Activated naive CD8-positive, alpha-beta T cell (primary cell): ENCODE results near the gene DSCAML1.

Experiments
- H3K27ac Mint-ChIP-seq: one replicate; pipeline ENCODE4 v1.8.0; 2021; ENCODE audit warnings: mixed read lengths
- H3K27me3 Mint-ChIP-seq: one replicate; pipeline ENCODE4 v1.8.0; 2021; ENCODE audit warnings: mixed read lengths
- H3K36me3 Mint-ChIP-seq: one replicate; pipeline ENCODE4 v1.8.0; 2021; ENCODE audit warnings: mixed read lengths
- H3K4me1 Mint-ChIP-seq: one replicate; pipeline ENCODE4 v1.8.0; 2021; ENCODE audit warnings: low read depth, mixed read lengths
- H3K4me3 Mint-ChIP-seq: one replicate; pipeline ENCODE4 v1.8.0; 2021; ENCODE audit warnings: mild to moderate bottlenecking, mixed read lengths
- H3K9me3 Mint-ChIP-seq: one replicate; pipeline ENCODE4 v1.8.0; 2021; ENCODE audit warnings: low read depth, mixed read lengths

DSCAML1 gene

DNA sequence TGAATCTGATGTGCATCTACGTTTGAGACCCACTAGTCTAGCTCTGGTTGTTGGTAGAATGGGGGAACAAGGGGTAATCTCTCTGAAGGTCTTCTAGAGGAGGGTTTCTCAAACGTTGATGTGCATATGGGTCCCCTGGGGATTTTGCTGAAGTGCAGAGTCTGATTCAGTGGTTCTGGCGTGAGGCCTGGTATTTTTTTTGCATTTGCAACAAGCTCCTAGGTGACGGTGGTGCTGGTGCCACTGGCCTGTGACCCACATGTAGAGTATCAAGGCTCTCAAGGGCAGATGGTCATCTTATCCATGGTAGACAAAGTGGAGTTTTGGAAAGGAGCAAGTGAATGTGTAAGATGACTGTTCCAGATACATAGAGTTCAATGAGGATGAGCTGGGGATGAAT, 372.2 kb downstream of the DSCAML1 start:
- Mint-ChIP-seq H3K27ac (no peak overlapping the region), H3K36me3 (no peaks in the 10 kb centered on the region), H3K4me3 (no peak overlapping the region), H3K4me1 (peaks cover 3% of the 10 kb centered on the region), H3K9me3 (no peaks in the 10 kb centered on the region), H3K27me3 (peaks cover 4% of the 10 kb centered on the region)

DNA sequence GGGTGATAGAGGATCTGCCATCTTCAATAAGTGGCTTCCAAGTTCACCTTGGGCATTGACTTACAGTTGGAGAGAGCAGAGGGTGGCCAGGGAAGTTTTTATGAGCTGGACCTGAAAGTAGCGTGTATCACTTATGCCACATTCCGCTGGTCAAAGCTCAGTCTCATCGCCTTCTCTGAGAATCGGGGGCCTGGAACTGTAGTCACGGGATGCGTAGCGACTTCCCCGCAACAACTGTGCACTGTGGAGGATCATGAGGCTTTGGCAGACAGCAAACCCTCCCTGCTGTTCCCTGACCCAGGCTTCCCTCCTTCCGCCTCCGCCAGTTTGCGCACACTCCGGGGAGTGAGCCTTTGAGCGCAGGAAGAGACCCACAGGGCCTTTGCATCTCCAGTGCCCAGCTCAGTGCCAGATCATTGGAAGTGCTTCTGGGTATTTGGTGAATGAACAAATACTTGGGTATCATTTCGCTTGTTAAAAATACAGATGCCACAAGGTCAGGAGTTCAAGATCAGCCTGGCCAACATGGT, 373.9 kb downstream of the DSCAML1 start:
- Mint-ChIP-seq H3K4me1 (peaks cover 3% of the 10 kb centered on the region), H3K4me3 (no peak overlapping the region), H3K27ac (no peak overlapping the region), H3K9me3 (no peaks in the 10 kb centered on the region), H3K27me3 (peaks cover 4% of the 10 kb centered on the region), H3K36me3 (no peaks in the 10 kb centered on the region)

DNA sequence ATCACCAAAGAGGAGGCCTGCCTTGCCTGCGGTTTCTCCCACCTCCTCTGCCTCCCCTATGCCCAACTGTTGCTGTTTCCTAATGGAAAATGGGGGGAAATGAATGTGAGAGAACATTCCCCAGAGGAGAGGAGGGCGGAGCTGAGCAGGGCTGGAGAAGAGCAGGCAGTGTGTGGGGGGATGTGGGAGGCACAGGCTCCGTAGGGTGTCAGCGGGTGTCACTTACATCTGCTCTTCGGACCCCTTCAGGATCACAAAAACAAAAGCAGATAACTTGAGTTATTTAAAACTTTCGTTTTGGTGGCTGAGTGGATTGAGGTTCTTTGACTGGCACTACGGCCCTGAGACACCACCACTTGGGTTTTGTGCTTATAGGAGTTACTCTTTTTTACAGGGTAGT, 375.5 kb downstream of the DSCAML1 start:
- H3K36me3 Mint-ChIP-seq = no peaks in the 10 kb centered on the region
- no peak overlapping the region for H3K27ac Mint-ChIP-seq
- no peaks in the 10 kb centered on the region for H3K9me3 Mint-ChIP-seq
- H3K4me1 Mint-ChIP-seq = no peaks in the 10 kb centered on the region
- H3K4me3 Mint-ChIP-seq = no peak overlapping the region
- peaks cover 3% of the 10 kb centered on the region for H3K27me3 Mint-ChIP-seq

DNA sequence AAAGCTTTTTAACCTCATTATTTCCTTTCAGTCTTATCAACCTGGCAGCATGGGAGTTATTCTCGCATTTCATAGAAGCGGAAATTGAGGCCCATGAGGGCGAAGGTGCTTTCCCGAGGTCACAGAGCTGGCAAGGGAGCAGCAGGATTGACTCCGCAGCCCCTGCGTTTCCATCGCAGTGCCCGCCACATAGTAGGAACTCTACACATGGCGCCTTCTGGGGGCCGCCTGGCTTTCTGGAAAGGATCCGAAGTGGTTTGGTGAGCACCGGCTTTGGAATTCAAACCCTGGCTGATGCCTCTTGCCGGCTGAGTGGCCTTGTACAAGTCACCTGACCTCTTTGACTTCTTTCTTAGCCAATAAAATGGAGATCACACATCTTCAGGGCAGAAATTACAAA, 376.0 kb downstream of the DSCAML1 start:
- H3K9me3 Mint-ChIP-seq = no peaks in the 10 kb centered on the region
- peaks cover 3% of the 10 kb centered on the region for H3K27me3 Mint-ChIP-seq
- no peaks in the 10 kb centered on the region for H3K36me3 Mint-ChIP-seq
- H3K4me3 Mint-ChIP-seq = no peak overlapping the region
- no peaks in the 10 kb centered on the region for H3K4me1 Mint-ChIP-seq
- no peak overlapping the region for H3K27ac Mint-ChIP-seq

DNA sequence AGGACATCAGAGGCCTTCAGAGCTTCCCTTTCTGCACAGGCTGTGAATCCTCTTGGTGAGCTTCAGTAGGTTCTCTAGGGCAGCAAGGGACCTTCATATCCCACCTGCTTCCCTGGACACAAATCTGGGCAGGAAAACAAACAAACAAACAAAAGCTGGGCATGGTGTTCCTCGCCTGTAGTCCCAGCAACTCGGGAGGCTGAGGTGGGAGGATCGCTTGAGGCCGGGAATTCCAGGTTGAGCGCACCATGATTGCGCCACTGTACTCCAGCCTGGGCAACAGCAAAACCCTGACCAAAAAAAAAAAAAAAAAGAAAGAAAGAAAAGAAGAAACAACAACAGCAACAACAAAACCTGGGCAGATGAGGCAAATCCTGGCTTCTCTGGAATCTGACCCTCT, 376.4 kb downstream of the DSCAML1 start:
- Mint-ChIP-seq H3K36me3 (no peaks in the 10 kb centered on the region), H3K4me1 (no peaks in the 10 kb centered on the region), H3K9me3 (no peaks in the 10 kb centered on the region), H3K27me3 (peaks cover 3% of the 10 kb centered on the region), H3K27ac (no peak overlapping the region), H3K4me3 (no peak overlapping the region)

DNA sequence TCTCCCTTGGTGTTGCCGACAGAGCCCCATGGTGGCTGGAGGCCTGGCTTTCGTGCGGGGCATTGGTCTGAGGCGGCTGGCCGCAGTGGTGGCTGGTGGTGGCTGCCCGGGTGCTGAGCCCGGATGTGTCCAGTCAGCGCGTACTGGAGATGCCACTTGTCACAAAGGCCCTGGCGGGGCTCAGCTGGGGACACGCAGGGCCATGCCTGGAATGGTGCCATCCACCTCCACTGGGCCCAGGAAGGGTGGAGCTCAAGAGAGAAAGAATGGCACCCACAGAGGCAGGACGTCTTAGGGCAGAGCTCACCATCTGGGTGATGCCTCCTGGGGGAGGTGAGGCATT, 376.9 kb downstream of the DSCAML1 start:
- Mint-ChIP-seq H3K4me1 (no peaks in the 10 kb centered on the region), H3K4me3 (no peak overlapping the region), H3K9me3 (no peaks in the 10 kb centered on the region), H3K27ac (no peak overlapping the region), H3K27me3 (peaks cover 3% of the 10 kb centered on the region), H3K36me3 (no peaks in the 10 kb centered on the region)

DNA sequence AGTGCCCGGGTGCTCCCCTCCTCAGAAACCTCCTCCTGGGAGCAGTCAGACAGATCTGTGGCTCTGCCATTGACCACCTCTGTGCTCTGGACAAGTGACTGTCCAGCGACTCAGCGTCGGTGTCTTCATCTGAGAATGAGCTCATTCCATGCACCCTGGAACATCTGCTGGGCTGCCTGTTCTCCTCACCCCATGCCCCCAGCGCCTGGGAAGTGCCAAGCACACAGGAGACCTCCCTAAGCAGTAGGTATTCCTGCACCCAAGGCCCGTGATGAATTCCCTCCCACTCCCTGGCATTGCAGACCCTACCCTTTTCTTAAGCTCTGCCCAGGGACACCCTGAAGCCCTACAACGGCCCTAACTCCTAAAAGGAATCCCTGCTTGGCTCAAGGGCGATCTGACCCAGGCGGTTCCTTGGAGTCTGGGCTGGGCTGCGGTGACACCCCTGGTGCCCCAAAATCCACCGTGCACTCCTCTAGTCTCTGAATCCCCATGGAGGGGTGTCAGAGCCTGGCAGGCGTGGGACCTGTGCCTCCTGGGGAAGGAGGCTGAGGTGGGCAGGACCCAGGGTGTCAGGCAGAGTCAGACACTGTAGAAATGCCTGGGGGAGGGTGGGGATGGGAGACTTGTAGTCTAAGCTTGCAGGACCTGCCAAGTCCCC, 377.4 kb downstream of the DSCAML1 start:
- H3K27me3 Mint-ChIP-seq = peaks cover 3% of the 10 kb centered on the region
- no peaks in the 10 kb centered on the region for H3K4me1 Mint-ChIP-seq
- H3K27ac Mint-ChIP-seq = no peak overlapping the region
- no peak overlapping the region for H3K4me3 Mint-ChIP-seq
- no peaks in the 10 kb centered on the region for H3K36me3 Mint-ChIP-seq
- no peaks in the 10 kb centered on the region for H3K9me3 Mint-ChIP-seq

DNA sequence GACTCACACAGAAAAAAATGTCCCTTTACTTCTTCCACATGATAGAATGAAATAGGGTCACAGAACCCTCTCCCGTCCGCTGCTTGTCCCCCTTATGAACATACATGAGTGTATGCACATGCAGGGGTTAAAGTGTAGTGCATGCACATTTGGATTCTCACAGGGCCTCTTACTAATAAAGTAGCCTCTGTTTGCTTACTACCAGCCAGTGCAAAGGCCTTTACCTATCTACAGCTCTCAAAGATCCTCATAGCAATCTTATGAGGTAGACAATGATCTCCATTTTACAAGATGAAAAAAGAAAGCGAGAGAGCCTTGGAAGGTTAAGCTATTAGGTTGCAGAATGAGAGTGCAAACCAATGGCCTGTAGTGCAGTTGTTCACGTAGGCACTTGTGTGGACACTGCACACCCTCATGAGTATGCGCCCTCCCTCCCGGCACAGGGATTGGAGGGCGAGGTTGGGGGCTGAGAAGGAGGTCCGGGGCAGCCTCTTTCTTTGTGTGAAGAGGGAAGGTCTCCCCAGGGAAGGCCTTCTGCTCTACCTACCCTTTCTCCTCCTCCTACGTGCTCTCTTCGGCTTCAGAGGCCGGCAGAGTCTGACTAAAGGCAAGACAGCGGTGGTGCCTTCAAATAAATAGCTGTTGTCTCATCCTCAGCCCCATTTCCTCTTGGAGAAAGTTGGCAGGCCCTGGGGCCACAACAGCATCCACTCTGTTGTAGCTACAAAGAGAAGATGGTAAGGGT, 378.1 kb downstream of the DSCAML1 start:
- Mint-ChIP-seq H3K4me1 (no peaks in the 10 kb centered on the region), H3K4me3 (no peak overlapping the region), H3K27me3 (peaks cover 1% of the 10 kb centered on the region), H3K27ac (no peak overlapping the region), H3K36me3 (no peaks in the 10 kb centered on the region), H3K9me3 (no peaks in the 10 kb centered on the region)

DNA sequence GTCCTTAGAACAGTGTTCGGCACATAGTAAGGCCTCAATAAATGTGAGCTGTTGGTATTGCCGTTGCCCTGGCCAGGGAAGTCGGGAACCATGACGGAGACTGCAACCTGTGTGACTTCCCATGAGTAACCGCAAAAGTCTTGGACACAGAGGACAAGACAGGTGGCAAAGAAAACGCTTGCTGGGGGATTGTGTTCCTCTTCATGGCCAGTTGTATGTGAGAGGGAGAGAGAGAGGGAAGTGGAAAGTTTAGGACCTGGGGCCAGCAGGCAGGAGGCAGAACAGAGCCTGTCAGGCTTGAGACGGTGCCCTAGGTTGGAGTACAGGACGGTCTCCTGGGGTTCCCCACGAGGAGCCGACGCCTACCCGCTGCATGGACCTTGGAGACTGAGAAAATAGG, 379.2 kb downstream of the DSCAML1 start:
- no peaks in the 10 kb centered on the region for H3K4me1 Mint-ChIP-seq
- H3K36me3 Mint-ChIP-seq = peaks cover 3% of the 10 kb centered on the region
- H3K9me3 Mint-ChIP-seq = no peaks in the 10 kb centered on the region
- H3K27me3 Mint-ChIP-seq = no peaks in the 10 kb centered on the region
- no peak overlapping the region for H3K27ac Mint-ChIP-seq
- no peak overlapping the region for H3K4me3 Mint-ChIP-seq

DNA sequence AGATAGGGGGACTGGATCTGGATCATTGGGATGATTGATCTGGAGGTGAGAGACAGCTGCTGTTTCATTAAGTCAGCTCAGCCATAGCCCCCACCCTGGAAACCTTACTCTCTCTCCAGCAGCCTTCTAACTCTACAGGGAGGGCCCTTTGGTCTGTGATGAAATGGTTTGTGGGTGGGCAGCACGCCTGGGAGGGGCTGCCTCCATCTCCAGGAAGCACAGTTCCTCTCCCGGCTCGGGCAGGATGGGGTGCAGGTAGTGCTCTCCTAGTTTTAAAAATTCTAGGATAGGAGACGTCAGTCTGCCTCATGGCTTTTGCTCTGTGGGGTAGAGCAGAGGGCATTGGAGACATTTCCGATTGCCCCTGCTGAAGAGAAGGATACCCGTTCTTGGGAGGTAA, 379.7 kb downstream of the DSCAML1 start:
- H3K27ac Mint-ChIP-seq = no peak overlapping the region
- no peaks in the 10 kb centered on the region for H3K9me3 Mint-ChIP-seq
- no peak overlapping the region for H3K4me3 Mint-ChIP-seq
- H3K4me1 Mint-ChIP-seq = no peaks in the 10 kb centered on the region
- no peaks in the 10 kb centered on the region for H3K27me3 Mint-ChIP-seq
- H3K36me3 Mint-ChIP-seq = peaks cover 6% of the 10 kb centered on the region

DNA sequence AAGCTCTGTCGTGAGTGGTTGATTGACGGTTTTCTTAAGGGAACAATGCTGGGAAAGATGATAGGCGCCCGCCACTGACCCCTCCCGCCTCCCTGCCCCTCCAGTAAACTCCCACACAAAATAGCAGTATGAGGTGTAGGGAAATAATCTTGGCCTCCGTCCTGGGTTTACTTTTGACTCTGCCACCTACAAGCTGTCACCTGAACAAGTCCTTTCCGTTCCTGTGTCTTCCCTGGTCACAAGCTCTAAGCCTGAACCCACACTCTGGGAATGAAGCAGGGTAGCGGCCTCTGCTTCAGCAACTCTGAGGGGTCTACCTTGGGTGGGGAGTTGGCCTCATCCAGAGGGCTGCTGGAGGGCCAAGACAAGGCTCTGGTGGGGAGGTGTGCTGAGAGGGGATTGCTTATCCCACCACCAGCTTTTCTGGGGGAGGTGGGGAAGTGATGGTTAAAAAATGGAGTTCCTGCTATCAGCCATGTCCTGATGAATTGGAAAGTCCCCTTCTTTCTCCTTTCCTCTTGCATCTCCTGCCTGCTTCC, 381.6 kb downstream of the DSCAML1 start:
- no peaks in the 10 kb centered on the region for H3K4me1 Mint-ChIP-seq
- H3K36me3 Mint-ChIP-seq = peaks cover 6% of the 10 kb centered on the region
- H3K4me3 Mint-ChIP-seq = no peak overlapping the region
- H3K27me3 Mint-ChIP-seq = no peaks in the 10 kb centered on the region
- H3K27ac Mint-ChIP-seq = no peak overlapping the region
- H3K9me3 Mint-ChIP-seq = no peaks in the 10 kb centered on the region

DNA sequence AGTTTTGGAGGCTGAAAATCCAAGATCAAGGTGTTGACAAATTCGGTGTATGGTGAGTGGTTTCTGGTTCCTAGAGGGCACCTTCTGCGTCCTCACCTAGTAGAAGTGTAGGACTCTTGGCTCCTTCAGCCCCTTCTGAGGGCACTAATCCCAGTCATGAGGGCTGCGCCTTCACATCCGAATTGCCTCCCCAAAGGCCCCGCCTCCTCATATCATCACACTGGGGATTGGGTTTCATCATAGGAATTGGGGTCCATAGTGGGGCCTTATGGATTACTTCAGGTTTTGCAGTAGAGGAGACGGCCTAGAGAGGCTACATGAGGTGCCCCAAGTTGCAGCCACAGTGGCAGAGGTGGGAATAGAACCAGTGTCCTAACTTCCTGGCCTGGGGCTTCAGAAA, 382.3 kb downstream of the DSCAML1 start:
- no peaks in the 10 kb centered on the region for H3K27me3 Mint-ChIP-seq
- no peak overlapping the region for H3K27ac Mint-ChIP-seq
- H3K36me3 Mint-ChIP-seq = peaks cover 9% of the 10 kb centered on the region
- no peaks in the 10 kb centered on the region for H3K9me3 Mint-ChIP-seq
- H3K4me3 Mint-ChIP-seq = no peak overlapping the region
- no peaks in the 10 kb centered on the region for H3K4me1 Mint-ChIP-seq

DNA sequence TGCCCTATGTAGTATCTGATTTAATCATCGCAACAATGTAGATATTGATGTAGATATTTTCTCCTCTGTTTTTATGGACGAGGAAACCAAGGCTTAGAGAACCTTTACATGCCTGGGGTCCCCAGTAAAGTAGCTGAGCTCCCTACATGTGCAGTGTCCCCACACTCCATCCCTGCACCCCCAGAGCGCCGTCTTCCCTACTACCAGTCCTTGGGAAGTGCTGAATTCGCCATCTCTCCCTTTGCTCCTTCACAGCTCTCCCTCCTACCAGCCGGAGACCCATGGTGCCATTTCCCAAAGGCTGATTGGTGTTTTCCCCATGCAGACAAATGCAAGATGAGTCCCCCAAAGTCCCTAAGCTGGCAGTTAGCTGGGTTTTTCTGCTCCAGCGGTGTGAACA, 383.4 kb downstream of the DSCAML1 start:
- Mint-ChIP-seq H3K4me1 (no peaks in the 10 kb centered on the region), H3K4me3 (no peak overlapping the region), H3K27ac (no peak overlapping the region), H3K27me3 (no peaks in the 10 kb centered on the region), H3K36me3 (peaks cover 11% of the 10 kb centered on the region), H3K9me3 (no peaks in the 10 kb centered on the region)

DNA sequence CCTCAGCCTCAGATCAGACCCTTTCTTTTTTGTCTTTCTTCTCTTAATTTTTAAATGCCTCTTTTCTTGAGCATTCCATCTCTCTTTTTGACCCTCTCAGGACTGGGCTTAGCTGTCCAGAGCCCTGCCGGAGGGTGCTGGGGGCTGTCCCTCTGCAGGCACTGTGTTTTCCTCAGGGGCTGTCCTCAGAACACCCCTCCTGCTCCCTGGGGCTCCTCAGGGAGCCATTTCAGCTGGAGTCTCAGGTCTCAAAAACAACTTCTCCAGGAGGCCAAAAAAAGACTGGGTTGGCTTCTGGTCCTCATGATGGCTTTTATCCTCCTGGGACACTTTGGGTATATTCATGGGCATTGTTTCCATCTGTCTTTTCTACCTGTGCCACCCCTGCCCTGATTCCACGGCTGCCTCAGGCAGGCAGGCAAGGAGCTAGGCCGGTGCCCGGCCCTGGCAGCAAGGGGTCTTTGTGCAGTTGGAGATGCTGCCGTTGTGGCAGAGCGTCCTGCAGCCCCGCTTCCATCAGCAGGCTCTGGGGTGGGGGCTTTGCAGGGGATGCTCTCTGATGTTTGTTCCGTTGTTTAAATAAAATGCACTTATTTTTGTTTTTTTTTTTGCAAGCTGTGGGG, 384.3 kb downstream of the DSCAML1 start:
- Mint-ChIP-seq H3K27ac (no peak overlapping the region), H3K9me3 (no peaks in the 10 kb centered on the region), H3K4me1 (no peaks in the 10 kb centered on the region), H3K4me3 (no peak overlapping the region), H3K27me3 (no peaks in the 10 kb centered on the region), H3K36me3 (peaks cover 13% of the 10 kb centered on the region)

DNA sequence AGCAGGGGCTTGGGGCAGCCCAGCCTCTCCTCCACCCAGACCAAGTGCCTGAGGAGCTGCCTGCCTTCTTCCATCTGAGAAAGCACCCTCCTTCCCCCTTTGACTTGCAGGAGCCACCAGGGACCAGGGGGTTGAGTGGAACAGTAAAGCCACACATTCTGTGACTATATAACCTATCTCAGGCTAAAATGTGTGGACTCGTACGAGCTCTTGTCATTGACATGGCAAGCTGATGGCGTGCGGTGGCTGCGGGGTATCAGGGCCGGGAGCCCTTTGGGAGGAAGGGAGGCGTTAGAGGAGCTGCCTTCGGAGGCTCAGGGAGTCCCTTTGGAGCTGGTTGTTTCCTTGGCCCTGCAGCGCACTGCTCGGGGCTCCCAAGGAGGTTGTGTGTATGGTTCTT, 384.8 kb downstream of the DSCAML1 start:
- H3K27me3 Mint-ChIP-seq = no peaks in the 10 kb centered on the region
- no peak overlapping the region for H3K27ac Mint-ChIP-seq
- peaks cover 15% of the 10 kb centered on the region for H3K36me3 Mint-ChIP-seq
- H3K4me1 Mint-ChIP-seq = no peaks in the 10 kb centered on the region
- H3K9me3 Mint-ChIP-seq = no peaks in the 10 kb centered on the region
- H3K4me3 Mint-ChIP-seq = no peak overlapping the region
